ENCODE results near the gene OR51G1.

The OR51G1 gene

DNA sequence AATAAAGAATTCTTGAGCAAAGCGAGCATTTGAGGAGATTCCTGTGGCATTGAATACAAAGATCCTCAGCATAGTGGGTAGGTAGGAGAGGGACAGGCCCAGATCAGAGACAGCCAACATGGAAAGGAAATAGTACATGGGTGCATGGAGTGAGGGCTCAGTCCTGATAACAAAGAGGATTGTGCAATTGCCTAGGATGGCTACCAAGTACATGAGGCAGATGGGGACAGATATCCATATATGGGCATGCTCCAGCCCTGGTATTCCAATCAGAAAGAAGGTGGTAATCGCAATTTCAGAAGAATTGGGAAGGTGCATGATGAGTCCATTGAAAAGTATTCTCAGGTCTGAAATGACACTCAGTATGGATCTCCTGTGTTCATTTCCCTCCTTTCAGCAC lies 33.9 kb downstream of the OR51G1 start:
- no peaks in the 10 kb centered on the region for H3K36me3 ChIP-seq (ENCODE audit: insufficient read depth, low read length)
- no peak overlapping the region for H3K9ac ChIP-seq (ENCODE audit: low read depth, low read length)
- H3K9me3 ChIP-seq (ENCODE audit: control insufficient read depth, insufficient read depth, low read length) = no peaks in the 10 kb centered on the region
- H3K4me1 ChIP-seq (ENCODE audit: insufficient read depth, low read length) = no peaks in the 10 kb centered on the region

GRCh38 chr11:4887591-4887990 lies 36.5 kb downstream of the OR51G1 start:
- Histone ChIP-seq H3K4me1 (ENCODE audit: insufficient read depth, low read length) (no peaks in the 10 kb centered on the region), H3K9me3 (ENCODE audit: control insufficient read depth, insufficient read depth, low read length) (no peaks in the 10 kb centered on the region), H3K9ac (ENCODE audit: low read depth, low read length) (no peak overlapping the region), H3K36me3 (ENCODE audit: insufficient read depth, low read length) (no peaks in the 10 kb centered on the region)

GRCh38 chr11:4886186-4886585 lies 38.0 kb downstream of the OR51G1 start:
- Histone ChIP-seq H3K4me1 (ENCODE audit: insufficient read depth, low read length) (no peaks in the 10 kb centered on the region), H3K9ac (ENCODE audit: low read depth, low read length) (no peak overlapping the region), H3K9me3 (ENCODE audit: control insufficient read depth, insufficient read depth, low read length) (no peaks in the 10 kb centered on the region), H3K36me3 (ENCODE audit: insufficient read depth, low read length) (no peaks in the 10 kb centered on the region)

GRCh38 chr11:4884361-4884760 lies 39.8 kb downstream of the OR51G1 start:
- H3K36me3 ChIP-seq (ENCODE audit: insufficient read depth, low read length) = no peaks in the 10 kb centered on the region
- no peak overlapping the region for H3K9ac ChIP-seq (ENCODE audit: low read depth, low read length)
- no peaks in the 10 kb centered on the region for H3K9me3 ChIP-seq (ENCODE audit: control insufficient read depth, insufficient read depth, low read length)
- H3K4me1 ChIP-seq (ENCODE audit: insufficient read depth, low read length) = no peaks in the 10 kb centered on the region

- Histone ChIP-seq H3K4me1 (ENCODE audit: insufficient read depth, low read length) (no peaks in the 10 kb centered on the region), H3K9me3 (ENCODE audit: control insufficient read depth, insufficient read depth, low read length) (no peaks in the 10 kb centered on the region), H3K9ac (ENCODE audit: low read depth, low read length) (no peak overlapping the region), H3K36me3 (ENCODE audit: insufficient read depth, low read length) (no peaks in the 10 kb centered on the region)
Measured at GRCh38 chr11:4882543-4882942, 41.6 kb downstream of the OR51G1 start.

DNA sequence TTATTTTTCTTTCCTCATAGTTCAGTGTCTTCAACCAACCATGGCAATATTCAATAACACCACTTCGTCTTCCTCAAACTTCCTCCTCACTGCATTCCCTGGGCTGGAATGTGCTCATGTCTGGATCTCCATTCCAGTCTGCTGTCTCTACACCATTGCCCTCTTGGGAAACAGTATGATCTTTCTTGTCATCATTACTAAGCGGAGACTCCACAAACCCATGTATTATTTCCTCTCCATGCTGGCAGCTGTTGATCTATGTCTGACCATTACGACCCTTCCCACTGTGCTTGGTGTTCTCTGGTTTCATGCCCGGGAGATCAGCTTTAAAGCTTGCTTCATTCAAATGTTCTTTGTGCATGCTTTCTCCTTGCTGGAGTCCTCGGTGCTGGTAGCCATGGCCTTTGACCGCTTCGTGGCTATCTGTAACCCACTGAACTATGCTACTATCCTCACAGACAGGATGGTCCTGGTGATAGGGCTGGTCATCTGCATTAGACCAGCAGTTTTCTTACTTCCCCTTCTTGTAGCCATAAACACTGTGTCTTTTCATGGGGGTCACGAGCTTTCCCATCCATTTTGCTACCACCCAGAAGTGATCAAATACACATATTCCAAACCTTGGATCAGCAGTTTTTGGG lies 42.2 kb downstream of the OR51G1 start, which contains the start of gene OR51T1:
Gene OR51T1, plus strand, starts transcription at position 41 of the 641 bp plus-strand sequence. Its CDS starts 0 bp downstream, at position 41.
- Histone ChIP-seq H3K9me3 (ENCODE audit: control insufficient read depth, insufficient read depth, low read length) (no peaks in the 10 kb centered on the region), H3K4me1 (ENCODE audit: insufficient read depth, low read length) (no peaks in the 10 kb centered on the region), H3K36me3 (ENCODE audit: insufficient read depth, low read length) (no peaks in the 10 kb centered on the region), H3K9ac (ENCODE audit: low read depth, low read length) (no peak within 1 kb of the TSS)

DNA sequence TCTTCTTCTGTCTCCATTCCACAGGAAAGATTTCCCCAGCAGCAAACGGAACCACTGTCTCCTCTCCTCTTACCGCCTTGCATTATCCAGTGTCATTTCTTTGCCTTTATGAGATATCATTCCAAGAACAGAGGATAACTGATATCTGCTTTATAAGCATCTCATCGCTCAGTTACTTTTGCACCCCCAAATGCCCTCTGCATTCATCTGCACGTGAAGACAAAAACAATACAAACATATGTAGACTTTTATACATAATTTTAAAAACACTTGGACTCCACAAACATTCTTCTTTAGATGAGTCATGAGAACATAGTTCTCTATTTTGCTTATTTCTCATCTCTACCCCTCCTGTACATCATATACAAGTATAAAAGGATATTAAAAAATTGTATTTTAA lies 43.0 kb downstream of the OR51G1 start:
- Histone ChIP-seq H3K9me3 (ENCODE audit: control insufficient read depth, insufficient read depth, low read length) (no peaks in the 10 kb centered on the region), H3K4me1 (ENCODE audit: insufficient read depth, low read length) (no peaks in the 10 kb centered on the region), H3K9ac (ENCODE audit: low read depth, low read length) (no peak overlapping the region), H3K36me3 (ENCODE audit: insufficient read depth, low read length) (no peaks in the 10 kb centered on the region)

All from ES-I3 (cell line).